AG10803 (cell line): Measurements from ENCODE around the gene DNAH9.
"Not testable (repeated sequence)": the region's sequence is repeated elsewhere in the genome, so short reads cannot be mapped to it uniquely, and the experiment has no call there.

Experiments used
- DNase-seq: peaks from one replicate; pipeline ENCODE4 v3.0.0; 2010; ENCODE audit warnings: low read depth
- H3K4me3 ChIP-seq: 2 replicates; pipeline ENCODE4 v1.5.1; 2011; ENCODE audit warnings: mild to moderate bottlenecking, low read length, control low read depth
- CTCF ChIP-seq: conservative IDR thresholded peaks from 2 replicates; pipeline ENCODE4 v1.5.1; 2011; ENCODE audit warnings: mild to moderate bottlenecking, low read length, control low read depth, inconsistent platforms

The DNAH9 gene

GRCh38 chr17:11948789-11949188, 350.5 kb downstream of the DNAH9 start:
- TF ChIP-seq CTCF: no peak
- peak; percentile 65 for DNase-seq
- 0 out of 2 replicates have a peak overlapping the region, but pooled peaks have one; percentile 15 for H3K4me3 ChIP-seq

- DNase-seq, H3K4me3 ChIP-seq: not testable (repeated sequence)
Observed at GRCh38 chr17:11949571-11949970, 351.3 kb downstream of the DNAH9 start.

- TF ChIP-seq CTCF: no peak
- DNase-seq: peak; percentile 12
- no peak overlapping the region for H3K4me3 ChIP-seq
Observed at GRCh38 chr17:11950771-11951519, 352.7 kb downstream of the DNAH9 start.

- H3K4me3 ChIP-seq: no peak overlapping the region
Observed at GRCh38 chr17:11952610-11953009, 354.3 kb downstream of the DNAH9 start.

GRCh38 chr17:11953924-11954323, 355.7 kb downstream of the DNAH9 start:
- no peak for DNase-seq
- no peak overlapping the region for H3K4me3 ChIP-seq
- no peak for TF ChIP-seq CTCF

More at GRCh38 chr17:11952610-11953009, 354.3 kb downstream of the DNAH9 start:
- no peak for TF ChIP-seq CTCF
- DNase-seq: no peak

- no peak for TF ChIP-seq CTCF
- DNase-seq: no peak
- H3K4me3 ChIP-seq: no peak overlapping the region
Observed at GRCh38 chr17:11954936-11955335, 356.7 kb downstream of the DNAH9 start.

- no peak for DNase-seq
- H3K4me3 ChIP-seq: no peak overlapping the region
- no peak for TF ChIP-seq CTCF
Observed at GRCh38 chr17:11969565-11969964, 371.3 kb downstream of the DNAH9 start.

GRCh38 chr17:11972741-11973140, 374.5 kb downstream of the DNAH9 start:
- not testable (repeated sequence) for DNase-seq, H3K4me3 ChIP-seq
